MCF 10A (cell line): ENCODE data around the gene TNNI3. TPM values are rescaled to one million over a fixed set of nuclear protein-coding genes. Genes with fewer than 3 reads are reported as not detected.

ENCODE experiments used
- BruUV-seq: library from RNA; stranded (reverse); fragments of 400-500 nt; replicated peaks from 2 replicates; lab custom pipeline; 2021; lab: Mats Ljungman, UMichigan
- CTCF ChIA-PET: fragments of 300-600 bp; sonication (Branson Sonifier 250); formaldehyde crosslinking; extraction: SDS; loops from one replicate; lab custom pipeline; 2021; ENCODE audit warnings: antibody characterized with exemption, inconsistent platforms; lab: Yijun Ruan, JAX
- POLR2A ChIA-PET: fragments of 300-600, 350-650 bp; sonication (Branson Sonifier 250); formaldehyde crosslinking; extraction: SDS; loops from one replicate; lab custom pipeline; 2020; ENCODE audit warnings: antibody characterized with exemption, inconsistent platforms; lab: Yijun Ruan, JAX
- DNase-seq: peaks from one replicate; pipeline ENCODE4 v3.0.0-alpha.2; 2018; ENCODE audit not compliant: unreplicated experiment
- H3K27ac Mint-ChIP-seq: one replicate; pipeline ENCODE4 v1.8.0; 2022; ENCODE audit warnings: mild to moderate bottlenecking, low read depth, mixed read lengths; ENCODE audit not compliant: unreplicated experiment
- H3K27me3 Mint-ChIP-seq: one replicate; pipeline ENCODE4 v1.8.0; 2022; ENCODE audit warnings: mixed read lengths; ENCODE audit not compliant: insufficient read depth, unreplicated experiment
- H3K36me3 Mint-ChIP-seq: one replicate; pipeline ENCODE4 v1.8.0; 2022; ENCODE audit warnings: mild to moderate bottlenecking, moderate library complexity, mixed read lengths; ENCODE audit not compliant: insufficient read depth, unreplicated experiment
- H3K4me1 Mint-ChIP-seq: one replicate; pipeline ENCODE4 v1.8.0; 2022; ENCODE audit warnings: mixed read lengths; ENCODE audit not compliant: insufficient read depth, unreplicated experiment
- H3K4me3 Mint-ChIP-seq: one replicate; pipeline ENCODE4 v1.8.0; 2022; ENCODE audit warnings: mild to moderate bottlenecking, moderate library complexity, mixed read lengths; ENCODE audit not compliant: unreplicated experiment
- H3K9me3 Mint-ChIP-seq: one replicate; pipeline ENCODE4 v1.8.0; 2022; ENCODE audit warnings: mixed read lengths; ENCODE audit not compliant: unreplicated experiment
- CTCF ChIP-seq: fragments of 200-600 bp; IDR thresholded peaks from one replicate; pipeline ENCODE4 v1.8.0; 2022; ENCODE audit warnings: antibody characterized with exemption, mild to moderate bottlenecking; ENCODE audit not compliant: unreplicated experiment
- intact Hi-C: fragments of 100-400 bp; cut with micrococcal nuclease; formaldehyde crosslinking; loops from 2 replicates; pipeline ENCODE4 v1.14.1; 2022
- total RNA-seq: library from RNA; stranded (reverse); gene quantifications from 2 replicates; pipeline ENCODE4 v1.2.3, GENCODE V29; 2022

Gene TNNI3
- total RNA-seq, 1 experiment from 2014 or later: 0.89 TPM

- CTCF ChIA-PET: no interaction called here
- H3K4me1 Mint-ChIP-seq: no peaks in the 10 kb centered on the region
- intact Hi-C loops: no loop called here
- H3K36me3 Mint-ChIP-seq: no peaks in the 10 kb centered on the region
- BruUV-seq: no TSS peak
- no peaks in the 10 kb centered on the region for H3K9me3 Mint-ChIP-seq
- POLR2A ChIA-PET: interaction anchor here (1.5 to 2.5 kb wide), 3 partner anchors 7 to 15 kb away, joined by 12 to 16 read pairs (median 13); no protein-coding TSS in a partner anchor
- H3K27ac Mint-ChIP-seq: no peak overlapping the region
- H3K4me3 Mint-ChIP-seq: no peak overlapping the region
- DNase-seq: no peak
- no peaks in the 10 kb centered on the region for H3K27me3 Mint-ChIP-seq
- TF ChIP-seq CTCF: no peak
Observed at GRCh38 chr19:55199620-55200204, 42.2 kb upstream of the TNNI3 start.

- POLR2A ChIA-PET: interaction anchor here (0.6 to 2.5 kb wide), 5 partner anchors 8 to 61 kb away, joined by 5 to 16 read pairs (median 12); partner anchors contain the start of gene PPP6R1
- intact Hi-C loops: no loop called here
- Mint-ChIP-seq H3K4me3 (no peak overlapping the region), H3K4me1 (no peaks in the 10 kb centered on the region), H3K36me3 (no peaks in the 10 kb centered on the region), H3K9me3 (no peaks in the 10 kb centered on the region), H3K27me3 (no peaks in the 10 kb centered on the region), H3K27ac (no peak overlapping the region)
- CTCF ChIA-PET: interaction anchor here (1.2 to 1.3 kb wide), 2 partner anchors 11 to 39 kb away, joined by 3 read pairs; partner anchors contain the start of gene PTPRH
- no TSS peak for BruUV-seq
- no peak for TF ChIP-seq CTCF
- DNase-seq: no peak
Observed at GRCh38 chr19:55198651-55199050, 41.1 kb upstream of the TNNI3 start.

- no peak for TF ChIP-seq CTCF
- Mint-ChIP-seq H3K27me3 (no peaks in the 10 kb centered on the region), H3K4me3 (no peak overlapping the region), H3K36me3 (no peaks in the 10 kb centered on the region), H3K4me1 (no peaks in the 10 kb centered on the region), H3K27ac (no peak overlapping the region), H3K9me3 (no peaks in the 10 kb centered on the region)
- CTCF ChIA-PET: interaction anchor here (0.6 to 1.2 kb wide), 3 partner anchors 30 to 38 kb away, joined by 3 to 5 read pairs (median 3); no protein-coding TSS in a partner anchor
- DNase-seq: no peak
- no TSS peak for BruUV-seq
- intact Hi-C loops: no loop called here
- POLR2A ChIA-PET: interaction anchor here (0.9 to 2.5 kb wide), 2 partner anchors 9 to 62 kb away, joined by 5 to 12 read pairs; partner anchors contain the start of gene PPP6R1
Observed at GRCh38 chr19:55197528-55197927, 40.0 kb upstream of the TNNI3 start.

- TF ChIP-seq CTCF: no peak
- H3K36me3 Mint-ChIP-seq: no peaks in the 10 kb centered on the region
- no peaks in the 10 kb centered on the region for H3K4me1 Mint-ChIP-seq
- DNase-seq: no peak
- CTCF ChIA-PET: no interaction called here
- POLR2A ChIA-PET: interaction anchor here (0.9 kb wide), 1 partner anchor 62 kb away, joined by 5 read pairs; the partner anchor contains the start of gene PPP6R1
- H3K9me3 Mint-ChIP-seq: no peaks in the 10 kb centered on the region
- H3K4me3 Mint-ChIP-seq: no peak overlapping the region
- no peak overlapping the region for H3K27ac Mint-ChIP-seq
- no TSS peak for BruUV-seq
- intact Hi-C loops: no loop called here
- H3K27me3 Mint-ChIP-seq: no peaks in the 10 kb centered on the region
Observed at GRCh38 chr19:55196803-55197202, 39.3 kb upstream of the TNNI3 start.
